GM23338 (cell line): ENCODE measurements around the gene PPM1F. TPM values are rescaled to one million over a fixed set of nuclear protein-coding genes. Genes with fewer than 3 reads are reported as not detected.

Experiments
- ATAC-seq: fragments of 200-7000 bp; cut with Tn5 transposase; 3 replicates; pipeline ENCODE4 v1.9.1; 2020
- DNase-seq: peaks from one replicate; pipeline ENCODE4 v3.0.0-alpha.2; 2015; ENCODE audit warnings: low spot score
- H2AFZ ChIP-seq: fragments of 200-600 bp; sonication (generic); 2 replicates; pipeline ENCODE4 v1.8.0; 2016; ENCODE audit warnings: antibody characterized with exemption, mild to moderate bottlenecking, moderate library complexity
- H3F3A ChIP-seq: fragments of 200-600 bp; sonication (generic); replicated peaks from 2 replicates; pipeline ENCODE4 v1.8.0; 2017; ENCODE audit warnings: antibody characterized with exemption, mixed run types, low read depth
- H3K27ac ChIP-seq: fragments of 200-600 bp; sonication (generic); 2 replicates; pipeline ENCODE4 v1.6.1; 2016; ENCODE audit warnings: low read depth
- H3K27me3 ChIP-seq: fragments of 200-600 bp; sonication (generic); 2 replicates; pipeline ENCODE4 v1.8.0; 2016; ENCODE audit warnings: mild to moderate bottlenecking, mixed run types, moderate library complexity; ENCODE audit not compliant: insufficient read depth
- H3K36me3 ChIP-seq: fragments of 200-600 bp; sonication (generic); 2 replicates; pipeline ENCODE4 v1.8.0; 2016; ENCODE audit warnings: mild to moderate bottlenecking; ENCODE audit not compliant: insufficient read depth
- H3K4me1 ChIP-seq: fragments of 200-600 bp; sonication (generic); 2 replicates; pipeline ENCODE4 v1.8.0; 2016; ENCODE audit warnings: mild to moderate bottlenecking, moderate library complexity; ENCODE audit not compliant: insufficient read depth
- H3K4me2 ChIP-seq: fragments of 200-600 bp; sonication (generic); 2 replicates; pipeline ENCODE4 v1.7.1; 2017; ENCODE audit warnings: mixed run types
- H3K4me3 ChIP-seq: fragments of 200-600 bp; sonication (generic); 2 replicates; pipeline ENCODE4 v1.6.1; 2016; ENCODE audit warnings: mixed run types
- H3K79me2 ChIP-seq: fragments of 200-600 bp; sonication (generic); replicated peaks from 2 replicates; pipeline ENCODE4 v1.8.0; 2017; ENCODE audit warnings: mild to moderate bottlenecking; ENCODE audit not compliant: insufficient read depth
- H3K9me2 ChIP-seq: fragments of 200-600 bp; sonication (generic); 2 replicates; pipeline ENCODE4 v1.8.0; 2017; ENCODE audit not compliant: insufficient read depth
- H4K20me1 ChIP-seq: fragments of 200-600 bp; sonication (generic); replicated peaks from 2 replicates; pipeline ENCODE4 v1.8.0; 2017; ENCODE audit warnings: mild to moderate bottlenecking; ENCODE audit not compliant: insufficient read depth
- H3K27ac Mint-ChIP-seq: 2 replicates; pipeline ENCODE4 v1.8.0; 2020; ENCODE audit warnings: inconsistent platforms, mild to moderate bottlenecking, moderate library complexity, mixed read lengths
- H3K27me3 Mint-ChIP-seq: 3 replicates; pipeline ENCODE4 v1.8.0; 2022; ENCODE audit warnings: low read depth, mild to moderate bottlenecking, moderate library complexity, mixed read lengths, inconsistent platforms; ENCODE audit not compliant: insufficient read depth, poor library complexity
- H3K36me3 Mint-ChIP-seq: 3 replicates; pipeline ENCODE4 v1.8.0; 2021; ENCODE audit warnings: low read depth, mild to moderate bottlenecking, inconsistent platforms, moderate library complexity, mixed read lengths
- H3K4me1 Mint-ChIP-seq: 3 replicates; pipeline ENCODE4 v1.8.0; 2020; ENCODE audit warnings: mild to moderate bottlenecking, inconsistent platforms, mixed read lengths
- H3K4me3 Mint-ChIP-seq: 3 replicates; pipeline ENCODE4 v1.8.0; 2021; ENCODE audit warnings: moderate library complexity, mild to moderate bottlenecking, inconsistent platforms, mixed read lengths
- H3K9me3 Mint-ChIP-seq: 3 replicates; pipeline ENCODE4 v1.8.0; 2020; ENCODE audit warnings: moderate library complexity, mild to moderate bottlenecking, inconsistent platforms, mixed read lengths
- CREB1 ChIP-seq: fragments of 250-450 bp; sonication (Bioruptor Pico); IDR thresholded peaks from 2 replicates; pipeline ENCODE4 v1.5.0; 2020; ENCODE audit warnings: low read depth, mild to moderate bottlenecking, moderate library complexity
- NANOG ChIP-seq: IDR thresholded peaks from 2 replicates; pipeline ENCODE4 v1.6.1; 2016; ENCODE audit warnings: antibody characterized with exemption, borderline replicate concordance
- POLR2AphosphoS5 ChIP-seq: IDR thresholded peaks from 2 replicates; pipeline ENCODE4 v1.6.1; 2016; ENCODE audit warnings: antibody characterized with exemption, low read depth
- ZNF331 ChIP-seq: fragments of 250-450 bp; sonication (Bioruptor Pico); IDR thresholded peaks from 2 replicates; pipeline ENCODE4 v1.5.0; 2020; ENCODE audit warnings: low read depth, mild to moderate bottlenecking, moderate library complexity
- polyA plus RNA-seq: library from polyadenylated mRNA; unstranded; fragments of >200 nt; fragmentation: Nextera tagmentation; extraction: Ambion mirVana; gene quantifications from 2 replicates; pipeline ENCODE4 v1.2.1, GENCODE V29; 2016
- total RNA-seq: library from RNA; depleted of rRNA; stranded (reverse); fragments of >200 nt; shearing (Covaris generic); gene quantifications from 2 replicates; pipeline ENCODE4 v1.2.3, GENCODE V29; 2014
- TF ChIP-seq, protein P1 (sequence below): fragments of 250-450 bp; sonication (Bioruptor Pico); IDR thresholded peaks from 2 replicates; pipeline ENCODE4 v1.5.0; 2020; ENCODE audit warnings: mild to moderate bottlenecking, moderate library complexity
- TF ChIP-seq, protein P2 (sequence below): IDR thresholded peaks from one replicate; pipeline ENCODE4 v1.6.1; 2018; ENCODE audit warnings: antibody characterized with exemption; ENCODE audit not compliant: unreplicated experiment
- TF ChIP-seq, protein P3 (sequence below): IDR thresholded peaks from 2 replicates; pipeline ENCODE4 v1.6.1; 2016; ENCODE audit warnings: antibody characterized with exemption
- TF ChIP-seq, protein P4 (sequence below), 2 experiments: fragments of 200-600 bp in 1 of 2; sonication (generic) in 1 of 2; conservative IDR thresholded peaks; 2 replicates each; pipeline versions ENCODE4 v1.5.1 to v1.6.1; 2016 to 2017; ENCODE audit warnings: antibody characterized with exemption in 2 of 2, low read depth in 2 of 2, mild to moderate bottlenecking in 2 of 2, moderate library complexity in 1 of 2

Gene PPM1F
- total and polyA plus RNA-seq, 2 experiments from 2014 or later, result 7.1 to 29.3 TPM

DNA sequence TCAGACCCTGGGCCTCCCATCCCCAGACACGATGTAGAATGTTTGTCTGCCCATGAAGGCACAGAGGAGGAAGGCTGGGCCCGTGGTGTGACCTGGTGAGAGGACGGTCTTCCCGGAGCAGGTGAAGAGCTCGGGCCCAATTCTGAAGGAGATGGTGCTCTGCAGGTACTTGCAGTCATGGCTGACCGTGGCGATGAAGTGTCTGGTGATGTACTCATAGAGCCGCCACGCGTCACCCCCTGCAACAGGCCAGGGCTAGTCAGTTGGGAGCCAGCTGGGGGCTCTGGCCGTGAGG is 10.0 kb upstream of the PPM1F start (continued):
- TF ChIP-seq, protein P1, sequence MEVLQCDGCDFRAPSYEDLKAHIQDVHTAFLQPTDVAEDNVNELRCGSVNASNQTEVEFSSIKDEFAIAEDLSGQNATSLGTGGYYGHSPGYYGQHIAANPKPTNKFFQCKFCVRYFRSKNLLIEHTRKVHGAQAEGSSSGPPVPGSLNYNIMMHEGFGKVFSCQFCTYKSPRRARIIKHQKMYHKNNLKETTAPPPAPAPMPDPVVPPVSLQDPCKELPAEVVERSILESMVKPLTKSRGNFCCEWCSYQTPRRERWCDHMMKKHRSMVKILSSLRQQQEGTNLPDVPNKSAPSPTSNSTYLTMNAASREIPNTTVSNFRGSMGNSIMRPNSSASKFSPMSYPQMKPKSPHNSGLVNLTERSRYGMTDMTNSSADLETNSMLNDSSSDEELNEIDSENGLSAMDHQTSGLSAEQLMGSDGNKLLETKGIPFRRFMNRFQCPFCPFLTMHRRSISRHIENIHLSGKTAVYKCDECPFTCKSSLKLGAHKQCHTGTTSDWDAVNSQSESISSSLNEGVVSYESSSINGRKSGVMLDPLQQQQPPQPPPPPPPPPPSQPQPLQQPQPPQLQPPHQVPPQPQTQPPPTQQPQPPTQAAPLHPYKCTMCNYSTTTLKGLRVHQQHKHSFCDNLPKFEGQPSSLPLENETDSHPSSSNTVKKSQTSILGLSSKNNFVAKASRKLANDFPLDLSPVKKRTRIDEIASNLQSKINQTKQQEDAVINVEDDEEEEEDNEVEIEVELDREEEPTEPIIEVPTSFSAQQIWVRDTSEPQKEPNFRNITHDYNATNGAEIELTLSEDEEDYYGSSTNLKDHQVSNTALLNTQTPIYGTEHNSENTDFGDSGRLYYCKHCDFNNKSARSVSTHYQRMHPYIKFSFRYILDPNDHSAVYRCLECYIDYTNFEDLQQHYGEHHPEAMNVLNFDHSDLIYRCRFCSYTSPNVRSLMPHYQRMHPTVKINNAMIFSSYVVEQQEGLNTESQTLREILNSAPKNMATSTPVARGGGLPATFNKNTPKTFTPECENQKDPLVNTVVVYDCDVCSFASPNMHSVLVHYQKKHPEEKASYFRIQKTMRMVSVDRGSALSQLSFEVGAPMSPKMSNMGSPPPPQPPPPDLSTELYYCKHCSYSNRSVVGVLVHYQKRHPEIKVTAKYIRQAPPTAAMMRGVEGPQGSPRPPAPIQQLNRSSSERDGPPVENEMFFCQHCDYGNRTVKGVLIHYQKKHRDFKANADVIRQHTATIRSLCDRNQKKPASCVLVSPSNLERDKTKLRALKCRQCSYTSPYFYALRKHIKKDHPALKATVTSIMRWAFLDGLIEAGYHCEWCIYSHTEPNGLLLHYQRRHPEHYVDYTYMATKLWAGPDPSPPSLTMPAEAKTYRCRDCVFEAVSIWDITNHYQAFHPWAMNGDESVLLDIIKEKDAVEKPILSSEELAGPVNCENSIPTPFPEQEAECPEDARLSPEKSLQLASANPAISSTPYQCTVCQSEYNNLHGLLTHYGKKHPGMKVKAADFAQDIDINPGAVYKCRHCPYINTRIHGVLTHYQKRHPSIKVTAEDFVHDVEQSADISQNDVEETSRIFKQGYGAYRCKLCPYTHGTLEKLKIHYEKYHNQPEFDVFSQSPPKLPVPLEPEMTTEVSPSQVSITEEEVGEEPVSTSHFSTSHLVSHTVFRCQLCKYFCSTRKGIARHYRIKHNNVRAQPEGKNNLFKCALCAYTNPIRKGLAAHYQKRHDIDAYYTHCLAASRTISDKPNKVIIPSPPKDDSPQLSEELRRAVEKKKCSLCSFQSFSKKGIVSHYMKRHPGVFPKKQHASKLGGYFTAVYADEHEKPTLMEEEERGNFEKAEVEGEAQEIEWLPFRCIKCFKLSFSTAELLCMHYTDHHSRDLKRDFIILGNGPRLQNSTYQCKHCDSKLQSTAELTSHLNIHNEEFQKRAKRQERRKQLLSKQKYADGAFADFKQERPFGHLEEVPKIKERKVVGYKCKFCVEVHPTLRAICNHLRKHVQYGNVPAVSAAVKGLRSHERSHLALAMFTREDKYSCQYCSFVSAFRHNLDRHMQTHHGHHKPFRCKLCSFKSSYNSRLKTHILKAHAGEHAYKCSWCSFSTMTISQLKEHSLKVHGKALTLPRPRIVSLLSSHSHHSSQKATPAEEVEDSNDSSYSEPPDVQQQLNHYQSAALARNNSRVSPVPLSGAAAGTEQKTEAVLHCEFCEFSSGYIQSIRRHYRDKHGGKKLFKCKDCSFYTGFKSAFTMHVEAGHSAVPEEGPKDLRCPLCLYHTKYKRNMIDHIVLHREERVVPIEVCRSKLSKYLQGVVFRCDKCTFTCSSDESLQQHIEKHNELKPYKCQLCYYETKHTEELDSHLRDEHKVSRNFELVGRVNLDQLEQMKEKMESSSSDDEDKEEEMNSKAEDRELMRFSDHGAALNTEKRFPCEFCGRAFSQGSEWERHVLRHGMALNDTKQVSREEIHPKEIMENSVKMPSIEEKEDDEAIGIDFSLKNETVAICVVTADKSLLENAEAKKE (CRISPR knock-in tag), result no peak

DNA sequence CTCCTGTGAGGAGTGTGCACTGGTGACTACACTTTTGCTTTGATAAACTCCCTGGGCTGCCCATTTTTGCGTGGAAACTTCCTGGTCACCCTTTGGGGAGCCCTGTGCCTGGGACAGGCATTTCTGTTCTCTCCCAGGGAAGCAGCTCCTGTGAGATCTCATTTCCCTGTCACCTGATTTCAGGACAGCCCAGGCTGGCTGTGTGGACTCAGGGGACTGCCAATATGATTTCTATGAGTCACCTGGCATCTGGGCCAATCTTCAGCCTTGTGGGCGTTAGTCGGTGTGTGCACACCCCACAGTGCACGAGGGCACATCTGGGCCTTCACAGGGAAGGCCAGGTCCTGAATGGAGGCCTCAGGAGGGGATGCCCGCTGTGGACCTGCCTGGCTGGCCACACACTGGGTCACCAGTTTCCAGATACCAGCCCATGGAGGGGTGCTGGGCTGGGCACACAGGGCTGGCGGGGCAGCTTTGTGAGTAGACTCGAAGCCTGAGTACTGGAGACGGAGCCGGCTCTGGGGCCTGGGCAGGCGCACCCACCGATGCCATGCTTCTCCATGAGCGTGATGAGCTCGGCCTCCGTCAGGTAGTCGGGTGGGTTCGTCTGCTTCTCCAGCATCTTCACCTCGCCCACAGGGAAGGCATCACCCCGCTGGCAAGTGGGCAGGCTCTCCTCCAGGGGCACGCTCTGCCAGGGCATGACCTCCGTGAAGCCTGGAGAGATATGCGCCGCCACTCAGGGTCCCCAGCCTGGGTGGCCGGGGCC is 9.4 kb upstream of the PPM1F start:
- H3K4me1 ChIP-seq, result no peaks in the 10 kb centered on the region
- peaks cover 8% of the 10 kb centered on the region; the same call in 1 of the 2 replicates for H3K36me3 ChIP-seq
- no peaks in the 10 kb centered on the region for H3K4me1 Mint-ChIP-seq
- H3K27ac Mint-ChIP-seq, result no peak overlapping the region
- no peak overlapping the region for H3K4me3 Mint-ChIP-seq
- H3K27me3 Mint-ChIP-seq, result peaks cover 13% of the 10 kb centered on the region
- no peak overlapping the region for H2AFZ ChIP-seq
- H3K9me3 Mint-ChIP-seq, result peaks cover 4% of the 10 kb centered on the region; the same call in 2 of the 3 replicates
- H3F3A ChIP-seq, result no peaks in the 10 kb centered on the region
- no peaks in the 10 kb centered on the region for H3K79me2 ChIP-seq
- H3K36me3 Mint-ChIP-seq, result peaks cover 65% of the 10 kb centered on the region
- no peak overlapping the region for H3K4me3 ChIP-seq
- ATAC-seq (no peak), DNase-seq (no peak)
- no peak overlapping the region for H3K27ac ChIP-seq
- peaks cover 5% of the 10 kb centered on the region; the same call in 1 of the 2 replicates for H4K20me1 ChIP-seq
- no peak overlapping the region for H3K4me2 ChIP-seq
- no peaks in the 10 kb centered on the region for H3K9me2 ChIP-seq
- 0 out of 2 replicates have a peak, but pooled peaks cover 3% of the 10 kb centered on the region for H3K27me3 ChIP-seq
- TF ChIP-seq ZNF331 (no peak), CREB1 (CRISPR knock-in tag) (no peak), NANOG (no peak), POLR2AphosphoS5 (no peak)
- TF ChIP-seq, protein P2, sequence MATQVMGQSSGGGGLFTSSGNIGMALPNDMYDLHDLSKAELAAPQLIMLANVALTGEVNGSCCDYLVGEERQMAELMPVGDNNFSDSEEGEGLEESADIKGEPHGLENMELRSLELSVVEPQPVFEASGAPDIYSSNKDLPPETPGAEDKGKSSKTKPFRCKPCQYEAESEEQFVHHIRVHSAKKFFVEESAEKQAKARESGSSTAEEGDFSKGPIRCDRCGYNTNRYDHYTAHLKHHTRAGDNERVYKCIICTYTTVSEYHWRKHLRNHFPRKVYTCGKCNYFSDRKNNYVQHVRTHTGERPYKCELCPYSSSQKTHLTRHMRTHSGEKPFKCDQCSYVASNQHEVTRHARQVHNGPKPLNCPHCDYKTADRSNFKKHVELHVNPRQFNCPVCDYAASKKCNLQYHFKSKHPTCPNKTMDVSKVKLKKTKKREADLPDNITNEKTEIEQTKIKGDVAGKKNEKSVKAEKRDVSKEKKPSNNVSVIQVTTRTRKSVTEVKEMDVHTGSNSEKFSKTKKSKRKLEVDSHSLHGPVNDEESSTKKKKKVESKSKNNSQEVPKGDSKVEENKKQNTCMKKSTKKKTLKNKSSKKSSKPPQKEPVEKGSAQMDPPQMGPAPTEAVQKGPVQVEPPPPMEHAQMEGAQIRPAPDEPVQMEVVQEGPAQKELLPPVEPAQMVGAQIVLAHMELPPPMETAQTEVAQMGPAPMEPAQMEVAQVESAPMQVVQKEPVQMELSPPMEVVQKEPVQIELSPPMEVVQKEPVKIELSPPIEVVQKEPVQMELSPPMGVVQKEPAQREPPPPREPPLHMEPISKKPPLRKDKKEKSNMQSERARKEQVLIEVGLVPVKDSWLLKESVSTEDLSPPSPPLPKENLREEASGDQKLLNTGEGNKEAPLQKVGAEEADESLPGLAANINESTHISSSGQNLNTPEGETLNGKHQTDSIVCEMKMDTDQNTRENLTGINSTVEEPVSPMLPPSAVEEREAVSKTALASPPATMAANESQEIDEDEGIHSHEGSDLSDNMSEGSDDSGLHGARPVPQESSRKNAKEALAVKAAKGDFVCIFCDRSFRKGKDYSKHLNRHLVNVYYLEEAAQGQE, result no peak
- TF ChIP-seq, protein P3, sequence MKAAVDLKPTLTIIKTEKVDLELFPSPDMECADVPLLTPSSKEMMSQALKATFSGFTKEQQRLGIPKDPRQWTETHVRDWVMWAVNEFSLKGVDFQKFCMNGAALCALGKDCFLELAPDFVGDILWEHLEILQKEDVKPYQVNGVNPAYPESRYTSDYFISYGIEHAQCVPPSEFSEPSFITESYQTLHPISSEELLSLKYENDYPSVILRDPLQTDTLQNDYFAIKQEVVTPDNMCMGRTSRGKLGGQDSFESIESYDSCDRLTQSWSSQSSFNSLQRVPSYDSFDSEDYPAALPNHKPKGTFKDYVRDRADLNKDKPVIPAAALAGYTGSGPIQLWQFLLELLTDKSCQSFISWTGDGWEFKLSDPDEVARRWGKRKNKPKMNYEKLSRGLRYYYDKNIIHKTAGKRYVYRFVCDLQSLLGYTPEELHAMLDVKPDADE, result no peak
- TF ChIP-seq, protein P4, sequence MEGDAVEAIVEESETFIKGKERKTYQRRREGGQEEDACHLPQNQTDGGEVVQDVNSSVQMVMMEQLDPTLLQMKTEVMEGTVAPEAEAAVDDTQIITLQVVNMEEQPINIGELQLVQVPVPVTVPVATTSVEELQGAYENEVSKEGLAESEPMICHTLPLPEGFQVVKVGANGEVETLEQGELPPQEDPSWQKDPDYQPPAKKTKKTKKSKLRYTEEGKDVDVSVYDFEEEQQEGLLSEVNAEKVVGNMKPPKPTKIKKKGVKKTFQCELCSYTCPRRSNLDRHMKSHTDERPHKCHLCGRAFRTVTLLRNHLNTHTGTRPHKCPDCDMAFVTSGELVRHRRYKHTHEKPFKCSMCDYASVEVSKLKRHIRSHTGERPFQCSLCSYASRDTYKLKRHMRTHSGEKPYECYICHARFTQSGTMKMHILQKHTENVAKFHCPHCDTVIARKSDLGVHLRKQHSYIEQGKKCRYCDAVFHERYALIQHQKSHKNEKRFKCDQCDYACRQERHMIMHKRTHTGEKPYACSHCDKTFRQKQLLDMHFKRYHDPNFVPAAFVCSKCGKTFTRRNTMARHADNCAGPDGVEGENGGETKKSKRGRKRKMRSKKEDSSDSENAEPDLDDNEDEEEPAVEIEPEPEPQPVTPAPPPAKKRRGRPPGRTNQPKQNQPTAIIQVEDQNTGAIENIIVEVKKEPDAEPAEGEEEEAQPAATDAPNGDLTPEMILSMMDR (conservative IDR thresholded peaks at IDR 0.05; ENCODE audit: low read depth in 2 of 2), result no peak
